NAMALWA (cell line): ENCODE data around the gene COX5A.

Source experiments
- DNase-seq: peaks from one replicate; pipeline ENCODE4 v3.0.0-alpha.2; 2015; ENCODE audit warnings: low spot score

Gene COX5A

GRCh38 chr15:74870436-74871215, 67.2 kb downstream of the COX5A start:
- no peak for DNase-seq
